Uterus (tissue), 2 donors: ENCODE data around the gene SPRY4.

ENCODE experiments used
- POLR2A ChIP-seq, 2 donors: fragments of 450-650 bp; IDR thresholded peaks; one replicate each; pipeline ENCODE4 v1.6.1; 2016; ENCODE audit warnings: antibody characterized with exemption in 2 of 2, mild to moderate bottlenecking in 1 of 2, moderate library complexity in 1 of 2
- TF ChIP-seq, protein P1 (sequence below), 4 experiments: fragments of 200-600 bp in 2 of 4; fragments of 450-650 bp in 2 of 4; sonication (generic) in 2 of 4; IDR thresholded peaks; one replicate each; pipeline ENCODE4 v1.5.1; 2016 to 2019; ENCODE audit warnings: antibody characterized with exemption in 4 of 4, mild to moderate bottlenecking in 2 of 4, moderate library complexity in 1 of 4

DNA sequence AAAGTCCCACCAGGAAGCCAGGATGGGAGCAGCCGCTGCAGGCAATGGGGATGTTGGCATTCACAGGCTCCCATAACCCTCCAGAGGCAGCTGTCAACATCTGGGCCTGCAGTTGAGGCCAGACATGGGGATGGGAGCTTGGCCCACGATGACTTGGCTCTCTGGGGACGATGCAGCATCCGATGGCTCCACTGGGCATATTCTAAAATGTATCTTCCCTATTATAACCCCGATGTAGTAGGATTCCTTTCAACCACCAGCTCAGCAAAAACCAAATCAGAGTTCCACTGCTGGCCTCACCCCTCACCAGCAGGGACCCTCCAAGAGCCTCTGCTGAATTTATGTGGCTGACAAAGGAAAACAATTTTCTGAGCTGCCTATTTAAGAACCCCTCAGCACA is 7.1 kb downstream of the SPRY4 start:
- TF ChIP-seq, protein P1, sequence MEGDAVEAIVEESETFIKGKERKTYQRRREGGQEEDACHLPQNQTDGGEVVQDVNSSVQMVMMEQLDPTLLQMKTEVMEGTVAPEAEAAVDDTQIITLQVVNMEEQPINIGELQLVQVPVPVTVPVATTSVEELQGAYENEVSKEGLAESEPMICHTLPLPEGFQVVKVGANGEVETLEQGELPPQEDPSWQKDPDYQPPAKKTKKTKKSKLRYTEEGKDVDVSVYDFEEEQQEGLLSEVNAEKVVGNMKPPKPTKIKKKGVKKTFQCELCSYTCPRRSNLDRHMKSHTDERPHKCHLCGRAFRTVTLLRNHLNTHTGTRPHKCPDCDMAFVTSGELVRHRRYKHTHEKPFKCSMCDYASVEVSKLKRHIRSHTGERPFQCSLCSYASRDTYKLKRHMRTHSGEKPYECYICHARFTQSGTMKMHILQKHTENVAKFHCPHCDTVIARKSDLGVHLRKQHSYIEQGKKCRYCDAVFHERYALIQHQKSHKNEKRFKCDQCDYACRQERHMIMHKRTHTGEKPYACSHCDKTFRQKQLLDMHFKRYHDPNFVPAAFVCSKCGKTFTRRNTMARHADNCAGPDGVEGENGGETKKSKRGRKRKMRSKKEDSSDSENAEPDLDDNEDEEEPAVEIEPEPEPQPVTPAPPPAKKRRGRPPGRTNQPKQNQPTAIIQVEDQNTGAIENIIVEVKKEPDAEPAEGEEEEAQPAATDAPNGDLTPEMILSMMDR (IDR thresholded peaks at IDR 0.05) = no peak
- no peak for TF ChIP-seq POLR2A (IDR thresholded peaks at IDR 0.05)
